ENCODE data around the gene DGKG.

The DGKG gene

DNA sequence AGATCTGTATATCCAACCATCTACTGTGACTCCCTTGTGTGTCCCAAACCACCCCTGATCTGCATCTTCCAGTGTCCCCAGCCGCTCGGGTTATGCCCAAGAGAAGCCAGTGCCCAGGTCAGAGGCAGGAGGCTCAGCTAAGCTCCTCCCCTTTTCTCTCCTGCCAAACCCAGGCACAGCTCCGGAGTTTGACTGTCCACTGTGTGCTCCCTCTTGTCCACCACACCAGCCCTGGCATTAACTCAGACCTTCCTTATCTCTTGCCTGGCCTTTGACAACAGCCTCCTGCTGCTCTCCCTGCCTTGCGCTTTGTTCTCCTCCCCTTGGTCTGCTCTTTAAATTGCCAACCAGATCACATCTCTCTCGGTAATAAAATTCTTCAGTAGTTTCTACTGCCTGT lies 39.3 kb downstream of the DGKG start:
- no CpG with 5 or more reads among the region's 5 CpGs for WGBS (ENCODE audit: extremely low coverage, insufficient coverage, insufficient read length)
- Histone ChIP-seq H3K27me3 (ENCODE audit: insufficient read depth, low read length) (no peaks in the 10 kb centered on the region), H2AK5ac (ENCODE audit: low read length) (no peak overlapping the region), H4K12ac (ENCODE audit: low read depth, low read length) (no peak overlapping the region), H2AFZ (ENCODE audit: insufficient read depth, low read length, poor library complexity) (no peak overlapping the region), H2BK5ac (ENCODE audit: low read depth, low read length, poor library complexity) (no peak overlapping the region), H3K9me3 (ENCODE audit: insufficient read depth, low read depth, low read length) (no peaks in the 10 kb centered on the region), H3K36me3 (ENCODE audit: control insufficient read depth in 1 of 2, insufficient read depth in 2 of 2, low read length in 2 of 2) (no peaks in the 10 kb centered on the region), H3K23ac (ENCODE audit: low read length) (no peak overlapping the region), H4K91ac (ENCODE audit: low read depth, low read length) (no peak overlapping the region), H2BK12ac (ENCODE audit: low read length) (no peak overlapping the region), H2BK120ac (ENCODE audit: insufficient read depth, low read length, poor library complexity) (no peak overlapping the region), H3K4me3 (ENCODE audit: low read depth, low read length) (no peak overlapping the region), H3K79me1 (ENCODE audit: low read length) (no peaks in the 10 kb centered on the region), H3K79me2 (ENCODE audit: control insufficient read depth, insufficient read depth, low read length, poor library complexity) (no peaks in the 10 kb centered on the region), H3K4ac (ENCODE audit: low read depth, low read length) (no peak overlapping the region), H3K18ac (ENCODE audit: low read length) (no peak overlapping the region), H3K9ac (ENCODE audit: low read length) (no peak overlapping the region), H3K14ac (ENCODE audit: low read length) (no peak overlapping the region), H3K27ac (ENCODE audit: low read depth, low read length) (no peak overlapping the region), H3K4me2 (ENCODE audit: low read length) (no peak overlapping the region), H4K8ac (ENCODE audit: low read depth, low read length) (no peak overlapping the region), H3K4me1 (ENCODE audit: control insufficient read depth in 1 of 2, insufficient read depth in 2 of 2, low read length in 2 of 2) (peaks cover 0 to 2% of the 10 kb centered on the region in 2 experiments)
- DNase-seq: no peak

DNA sequence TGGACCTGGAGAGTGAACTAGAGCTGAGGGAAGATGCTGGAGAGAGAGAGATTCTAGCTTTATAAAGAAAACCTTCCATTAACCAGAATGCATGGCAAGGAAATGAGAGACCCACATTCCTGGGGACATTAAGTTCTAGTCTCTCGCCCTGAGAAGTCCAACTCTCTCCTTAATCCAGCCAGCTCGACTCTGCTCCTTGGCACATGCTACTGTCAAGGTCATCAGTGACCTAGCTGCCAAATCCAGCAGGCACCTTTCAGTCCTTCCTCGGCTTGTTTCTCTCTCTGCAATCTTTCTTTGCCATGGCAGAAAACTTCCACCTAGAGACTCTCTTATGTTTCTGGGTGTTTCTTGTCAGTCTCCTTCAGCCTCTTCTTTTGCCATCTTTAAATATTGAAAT lies 40.3 kb downstream of the DGKG start:
- H2BK12ac ChIP-seq (ENCODE audit: low read length): no peak overlapping the region
- H2AFZ ChIP-seq (ENCODE audit: insufficient read depth, low read length, poor library complexity): no peak overlapping the region
- H3K4me3 ChIP-seq (ENCODE audit: low read depth, low read length): no peak overlapping the region
- H3K4me2 ChIP-seq (ENCODE audit: low read length): no peak overlapping the region
- no peak overlapping the region for H2AK5ac ChIP-seq (ENCODE audit: low read length)
- H3K27me3 ChIP-seq (ENCODE audit: insufficient read depth, low read length): no peaks in the 10 kb centered on the region
- no peak overlapping the region for H4K8ac ChIP-seq (ENCODE audit: low read depth, low read length)
- H3K79me1 ChIP-seq (ENCODE audit: low read length): no peaks in the 10 kb centered on the region
- no peak overlapping the region for H2BK120ac ChIP-seq (ENCODE audit: insufficient read depth, low read length, poor library complexity)
- H3K9ac ChIP-seq (ENCODE audit: low read length): no peak overlapping the region
- no peaks in the 10 kb centered on the region for H3K36me3 ChIP-seq (ENCODE audit: control insufficient read depth in 1 of 2, insufficient read depth in 2 of 2, low read length in 2 of 2)
- no peak overlapping the region for H4K12ac ChIP-seq (ENCODE audit: low read depth, low read length)
- no peaks in the 10 kb centered on the region for H3K9me3 ChIP-seq (ENCODE audit: insufficient read depth, low read depth, low read length)
- no CpG with 5 or more reads among the region's 3 CpGs for WGBS (ENCODE audit: extremely low coverage, insufficient coverage, insufficient read length)
- no peak overlapping the region for H3K27ac ChIP-seq (ENCODE audit: low read depth, low read length)
- no peak overlapping the region for H3K14ac ChIP-seq (ENCODE audit: low read length)
- no peak overlapping the region for H2BK5ac ChIP-seq (ENCODE audit: low read depth, low read length, poor library complexity)
- H3K23ac ChIP-seq (ENCODE audit: low read length): no peak overlapping the region
- no peak overlapping the region for H3K4ac ChIP-seq (ENCODE audit: low read depth, low read length)
- H3K18ac ChIP-seq (ENCODE audit: low read length): no peak overlapping the region
- H3K79me2 ChIP-seq (ENCODE audit: control insufficient read depth, insufficient read depth, low read length, poor library complexity): no peaks in the 10 kb centered on the region
- no peak overlapping the region for H4K91ac ChIP-seq (ENCODE audit: low read depth, low read length)
- DNase-seq: no peak
- H3K4me1 ChIP-seq (ENCODE audit: control insufficient read depth in 1 of 2, insufficient read depth in 2 of 2, low read length in 2 of 2): peaks cover 0 to 2% of the 10 kb centered on the region in 2 experiments

DNA sequence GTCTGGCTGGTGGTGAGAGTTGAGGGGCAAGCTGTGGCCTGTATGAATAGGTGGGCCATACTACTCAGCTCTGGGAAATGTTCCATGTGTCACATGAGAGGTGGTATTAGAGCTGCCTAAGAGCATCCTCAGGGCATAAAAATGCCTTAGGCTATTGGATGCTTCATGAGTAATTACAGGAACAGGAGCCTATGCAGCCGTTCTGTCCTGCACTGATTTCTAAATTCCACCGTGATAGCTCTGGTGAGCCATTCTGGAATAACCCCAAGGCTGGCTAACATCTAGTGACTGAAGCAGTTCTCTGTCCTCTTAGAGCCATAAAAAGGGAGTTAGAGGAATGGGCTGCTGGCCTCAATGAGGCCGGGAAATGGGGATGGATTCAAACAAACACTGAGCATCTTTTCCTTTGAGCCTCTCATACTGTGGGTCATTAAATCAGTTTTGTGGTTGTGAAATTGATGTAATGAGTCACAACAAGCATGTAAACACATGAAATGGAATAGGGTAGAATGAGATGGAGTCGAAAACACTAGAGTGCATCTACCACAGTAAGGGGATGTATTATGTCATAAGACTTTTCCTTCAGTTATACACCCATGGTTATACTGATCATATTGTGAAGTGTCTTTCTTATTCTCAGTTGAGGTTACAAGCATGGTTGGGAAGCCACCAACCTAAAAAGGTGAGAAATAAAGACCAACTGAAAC lies 41.0 kb downstream of the DGKG start:
- no peaks in the 10 kb centered on the region for H3K79me2 ChIP-seq (ENCODE audit: control insufficient read depth, insufficient read depth, low read length, poor library complexity)
- H2BK5ac ChIP-seq (ENCODE audit: low read depth, low read length, poor library complexity): no peak overlapping the region
- H3K4me1 ChIP-seq (ENCODE audit: control insufficient read depth in 1 of 2, insufficient read depth in 2 of 2, low read length in 2 of 2): peaks cover 0 to 2% of the 10 kb centered on the region in 2 experiments
- H4K8ac ChIP-seq (ENCODE audit: low read depth, low read length): no peak overlapping the region
- H3K36me3 ChIP-seq (ENCODE audit: control insufficient read depth in 1 of 2, insufficient read depth in 2 of 2, low read length in 2 of 2): no peaks in the 10 kb centered on the region
- no peak overlapping the region for H3K27ac ChIP-seq (ENCODE audit: low read depth, low read length)
- no peak overlapping the region for H3K9ac ChIP-seq (ENCODE audit: low read length)
- H3K23ac ChIP-seq (ENCODE audit: low read length): no peak overlapping the region
- no peak for DNase-seq
- no peak overlapping the region for H2BK120ac ChIP-seq (ENCODE audit: insufficient read depth, low read length, poor library complexity)
- no peak overlapping the region for H4K12ac ChIP-seq (ENCODE audit: low read depth, low read length)
- H3K27me3 ChIP-seq (ENCODE audit: insufficient read depth, low read length): no peaks in the 10 kb centered on the region
- H2AFZ ChIP-seq (ENCODE audit: insufficient read depth, low read length, poor library complexity): no peak overlapping the region
- H2BK12ac ChIP-seq (ENCODE audit: low read length): no peak overlapping the region
- H3K79me1 ChIP-seq (ENCODE audit: low read length): no peaks in the 10 kb centered on the region
- no peak overlapping the region for H2AK5ac ChIP-seq (ENCODE audit: low read length)
- no peak overlapping the region for H3K18ac ChIP-seq (ENCODE audit: low read length)
- H3K9me3 ChIP-seq (ENCODE audit: insufficient read depth, low read depth, low read length): no peaks in the 10 kb centered on the region
- no peak overlapping the region for H4K91ac ChIP-seq (ENCODE audit: low read depth, low read length)
- H3K4me2 ChIP-seq (ENCODE audit: low read length): no peak overlapping the region
- WGBS (ENCODE audit: extremely low coverage, insufficient coverage, insufficient read length): no CpG with 5 or more reads among the region's 4 CpGs
- H3K14ac ChIP-seq (ENCODE audit: low read length): no peak overlapping the region
- H3K4ac ChIP-seq (ENCODE audit: low read depth, low read length): no peak overlapping the region
- H3K4me3 ChIP-seq (ENCODE audit: low read depth, low read length): no peak overlapping the region

DNA sequence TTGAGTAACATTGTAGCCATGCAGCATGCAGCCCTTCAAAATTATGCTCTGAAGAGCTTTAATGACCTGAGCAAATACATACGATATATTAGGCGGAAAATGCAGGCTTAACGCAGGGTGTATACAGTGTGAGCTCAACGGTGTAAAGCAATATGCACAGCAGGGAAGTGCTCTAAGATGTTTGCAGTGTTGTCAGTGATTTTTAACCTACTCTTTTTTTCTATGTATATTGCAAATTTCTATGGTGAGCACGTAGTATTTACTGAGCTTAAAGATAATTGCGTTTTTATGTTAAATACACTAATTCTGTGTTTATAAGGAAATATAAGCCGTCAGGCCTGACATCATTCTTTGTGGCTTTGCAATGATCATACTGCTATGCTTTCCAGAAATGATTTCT lies 42.1 kb downstream of the DGKG start:
- no peaks in the 10 kb centered on the region for H3K36me3 ChIP-seq (ENCODE audit: control insufficient read depth in 1 of 2, insufficient read depth in 2 of 2, low read length in 2 of 2)
- no peak overlapping the region for H2BK5ac ChIP-seq (ENCODE audit: low read depth, low read length, poor library complexity)
- no peak overlapping the region for H2BK12ac ChIP-seq (ENCODE audit: low read length)
- no peak overlapping the region for H3K27ac ChIP-seq (ENCODE audit: low read depth, low read length)
- H3K27me3 ChIP-seq (ENCODE audit: insufficient read depth, low read length): no peaks in the 10 kb centered on the region
- H3K23ac ChIP-seq (ENCODE audit: low read length): no peak overlapping the region
- no peak overlapping the region for H2AK5ac ChIP-seq (ENCODE audit: low read length)
- H4K12ac ChIP-seq (ENCODE audit: low read depth, low read length): no peak overlapping the region
- H3K14ac ChIP-seq (ENCODE audit: low read length): no peak overlapping the region
- H3K4me1 ChIP-seq (ENCODE audit: control insufficient read depth in 1 of 2, insufficient read depth in 2 of 2, low read length in 2 of 2): peaks cover 0 to 2% of the 10 kb centered on the region in 2 experiments
- no peak overlapping the region for H2BK120ac ChIP-seq (ENCODE audit: insufficient read depth, low read length, poor library complexity)
- no peak overlapping the region for H3K9ac ChIP-seq (ENCODE audit: low read length)
- no peaks in the 10 kb centered on the region for H3K9me3 ChIP-seq (ENCODE audit: insufficient read depth, low read depth, low read length)
- no peak overlapping the region for H3K4me3 ChIP-seq (ENCODE audit: low read depth, low read length)
- WGBS (ENCODE audit: extremely low coverage, insufficient coverage, insufficient read length): no CpG with 5 or more reads among the region's 7 CpGs
- H4K8ac ChIP-seq (ENCODE audit: low read depth, low read length): no peak overlapping the region
- H3K18ac ChIP-seq (ENCODE audit: low read length): no peak overlapping the region
- H3K79me2 ChIP-seq (ENCODE audit: control insufficient read depth, insufficient read depth, low read length, poor library complexity): no peaks in the 10 kb centered on the region
- H4K91ac ChIP-seq (ENCODE audit: low read depth, low read length): no peak overlapping the region
- H2AFZ ChIP-seq (ENCODE audit: insufficient read depth, low read length, poor library complexity): no peak overlapping the region
- no peaks in the 10 kb centered on the region for H3K79me1 ChIP-seq (ENCODE audit: low read length)
- no peak overlapping the region for H3K4me2 ChIP-seq (ENCODE audit: low read length)
- no peak for DNase-seq
- H3K4ac ChIP-seq (ENCODE audit: low read depth, low read length): no peak overlapping the region
